NCI-H2196 treated with DMSO at 0.1 percent for 48 hours (cell line): ENCODE data around the gene RNF31.
A peak's percentile ranks its signal among the peaks of the same experiment; 100 is the strongest.

Experiments
- DNase-seq: peaks from one replicate; lab custom pipeline; 2025; ENCODE audit not compliant: unreplicated experiment; lab: John Stamatoyannopoulos, UW

RNF31 gene

GRCh38 chr14:24159777-24160498 is 12.6 kb downstream of the RNF31 start:
- no peak for DNase-seq

GRCh38 chr14:24160499-24160849 is 13.2 kb downstream of the RNF31 start:
- no peak for DNase-seq

DNA sequence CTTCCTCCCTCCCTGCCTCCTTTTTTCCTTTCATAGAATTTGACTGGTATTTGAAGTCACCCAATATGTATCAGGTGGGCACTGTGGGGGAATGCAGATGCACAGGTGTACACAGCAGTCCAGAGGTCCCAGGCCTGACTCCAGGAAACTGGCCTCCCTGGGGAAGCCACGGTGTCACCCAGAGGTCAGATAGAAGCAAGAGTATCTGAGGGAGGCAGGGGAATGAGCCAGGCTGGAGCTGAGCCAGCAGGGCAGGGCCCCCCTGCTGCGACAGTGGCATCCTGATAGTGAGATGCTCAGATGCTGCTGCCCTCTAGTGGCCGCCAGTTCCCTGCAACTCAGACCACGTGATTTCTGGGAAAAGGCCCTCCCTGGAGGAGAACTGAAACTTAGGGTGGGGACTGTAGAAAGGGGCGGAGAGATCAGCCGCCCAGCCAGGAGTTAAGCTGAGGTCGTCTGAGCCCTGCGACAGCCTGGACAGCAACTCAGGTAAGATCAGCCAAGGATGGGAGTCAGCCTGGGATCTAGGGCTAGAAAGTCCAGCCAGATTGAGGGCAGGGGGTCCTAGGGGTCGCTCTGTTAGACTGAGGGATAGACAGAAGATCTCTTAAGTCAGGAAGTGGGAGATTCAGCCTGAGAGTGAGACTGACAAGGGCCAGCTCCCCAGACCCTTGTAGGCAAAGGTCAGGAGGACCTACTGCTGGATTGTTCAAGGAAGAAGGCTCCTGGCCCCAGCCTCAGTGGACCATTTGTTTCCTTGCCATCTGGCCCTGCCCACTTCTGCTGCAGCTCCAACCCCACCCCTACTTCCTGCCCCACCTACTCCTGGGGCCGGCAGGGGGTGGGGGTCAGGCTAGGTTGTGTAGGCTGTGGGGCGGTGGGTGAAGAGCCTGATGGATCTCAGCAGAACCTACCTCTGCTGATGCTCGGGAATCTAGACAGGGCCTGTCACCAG is 13.8 kb downstream of the RNF31 start, which contains the start of gene IRF9:
TSS of gene IRF9 (plus strand) at position 416 of the 955 bp plus-strand sequence. CDS start 880 bp downstream, outside the sequence.
- peak; percentile 92 for DNase-seq

GRCh38 chr14:24162093-24162492 is 14.8 kb downstream of the RNF31 start:
- no peak for DNase-seq

GRCh38 chr14:24164518-24164991 is 17.3 kb downstream of the RNF31 start:
- no peak for DNase-seq

GRCh38 chr14:24165785-24166184 is 18.5 kb downstream of the RNF31 start:
- DNase-seq = no peak

DNA sequence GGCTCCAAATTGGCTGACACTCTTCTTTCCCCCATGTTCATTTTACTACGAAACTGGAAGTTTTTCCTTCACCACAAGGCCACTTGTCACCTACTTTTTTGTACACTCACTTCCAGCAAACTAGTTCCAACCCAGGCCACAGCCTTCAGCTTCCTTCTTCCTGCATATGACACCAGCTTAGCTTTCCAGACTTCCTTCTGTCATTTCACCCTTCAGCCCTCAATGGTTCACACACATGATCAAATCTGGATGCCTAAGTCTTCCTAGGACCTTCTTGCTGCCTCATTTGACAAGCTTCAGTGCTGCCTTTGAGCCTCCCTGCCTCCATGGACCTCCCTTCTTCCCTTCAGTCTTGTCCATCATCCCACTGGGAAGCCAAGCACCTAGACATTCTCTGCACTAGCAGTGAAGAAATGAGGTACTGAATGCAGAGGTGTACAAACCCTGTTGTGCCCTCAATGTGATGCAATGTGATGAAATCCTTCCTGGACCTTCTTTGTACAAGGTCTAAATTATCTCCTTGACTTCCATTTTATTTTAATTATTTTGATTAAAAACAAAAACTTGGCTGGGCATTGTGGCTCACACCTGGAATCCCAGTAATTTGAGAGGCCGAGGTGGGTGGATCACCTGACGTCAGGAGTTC is 20.3 kb downstream of the RNF31 start:
- DNase-seq = no peak

DNA sequence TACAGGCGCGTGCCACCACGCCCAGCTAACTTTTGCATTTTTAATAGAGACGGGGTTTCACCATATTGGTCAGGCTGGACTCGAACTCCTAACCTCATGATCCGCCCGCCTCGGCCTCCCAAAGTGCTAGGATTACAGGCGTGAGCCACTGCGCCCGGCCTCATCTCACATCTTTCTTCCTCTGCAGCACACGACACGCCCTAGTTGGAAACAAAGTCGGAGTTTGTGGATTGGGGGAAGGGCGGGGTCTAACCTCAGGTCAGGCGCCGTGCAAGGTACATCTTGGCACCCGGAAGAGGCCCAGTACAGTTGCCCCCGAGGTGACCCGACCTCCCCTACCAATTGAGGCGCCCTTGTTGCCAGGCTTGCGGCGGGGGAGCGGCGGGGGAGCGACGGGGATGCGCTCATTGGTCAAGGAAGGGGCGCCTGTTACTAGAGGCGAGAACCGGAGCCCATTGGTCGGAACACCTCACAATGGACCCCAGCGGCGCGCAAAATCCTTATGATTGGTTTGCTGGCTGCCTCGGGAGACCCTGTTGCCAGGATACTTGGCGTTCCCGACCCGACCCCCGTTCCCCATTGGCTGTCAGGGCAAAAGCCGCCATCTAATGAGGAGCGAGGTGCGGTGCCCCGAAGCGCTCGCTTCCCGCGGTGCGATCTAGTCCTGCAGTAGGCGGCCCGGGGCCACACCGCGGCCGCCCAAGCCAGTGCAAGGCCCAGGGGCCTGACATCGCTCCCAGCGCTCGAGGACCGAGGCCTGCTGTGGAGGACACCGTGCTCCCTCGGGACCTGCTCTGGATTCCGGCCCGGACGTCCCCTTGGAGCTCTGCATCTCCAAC is 24.3 kb downstream of the RNF31 start, which contains the start of gene REC8:
TSS of gene REC8 (plus strand) at position 659 of the 839 bp plus-strand sequence. CDS start 473 bp downstream, outside the sequence.
- no peak for DNase-seq

- DNase-seq = no peak
Observed at GRCh38 chr14:24172261-24172860, 25.1 kb downstream of the RNF31 start.

GRCh38 chr14:24172871-24173281 is 25.6 kb downstream of the RNF31 start:
- DNase-seq = no peak

DNA sequence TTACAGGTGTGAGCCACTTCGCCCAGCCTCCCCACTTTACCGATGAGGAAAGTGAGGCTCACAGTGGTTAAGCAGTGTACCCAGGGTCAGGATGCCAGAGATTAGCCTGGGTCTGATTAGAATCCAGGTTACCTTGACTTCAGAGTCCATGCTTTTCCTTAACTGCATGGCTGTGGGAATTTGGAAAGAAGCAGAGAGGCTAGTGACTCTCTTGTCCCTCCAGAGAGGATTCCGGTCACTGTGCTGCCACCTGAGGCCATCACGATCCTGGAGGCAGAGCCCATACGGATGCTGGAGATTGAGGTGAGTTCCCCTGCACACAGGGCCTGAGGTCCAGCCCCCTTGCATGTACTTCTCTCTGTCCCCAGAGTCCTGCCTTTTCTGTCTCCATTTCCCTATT is 29.3 kb downstream of the RNF31 start:
- no peak for DNase-seq

GRCh38 chr14:24177041-24177825 is 29.9 kb downstream of the RNF31 start:
- DNase-seq = no peak

DNA sequence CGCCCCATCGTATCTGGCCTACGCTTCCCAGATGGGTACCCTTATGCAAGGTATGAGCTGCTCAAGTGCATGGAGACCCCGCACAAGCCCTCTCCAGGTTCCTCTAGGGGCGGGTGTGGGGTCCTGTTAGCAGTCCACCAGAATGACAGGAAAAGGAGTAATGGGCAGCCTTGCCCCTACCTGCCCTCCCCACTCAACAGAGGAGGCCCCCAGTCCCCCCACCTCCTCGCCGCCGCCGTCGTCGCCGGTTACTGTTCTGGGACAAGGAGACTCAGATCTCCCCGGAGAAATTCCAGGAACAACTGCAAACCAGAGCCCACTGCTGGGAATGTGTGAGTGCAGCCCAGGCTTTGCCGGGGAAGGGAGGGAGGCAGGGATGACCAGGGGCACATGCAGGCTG is 30.6 kb downstream of the RNF31 start:
- no peak for DNase-seq

DNA sequence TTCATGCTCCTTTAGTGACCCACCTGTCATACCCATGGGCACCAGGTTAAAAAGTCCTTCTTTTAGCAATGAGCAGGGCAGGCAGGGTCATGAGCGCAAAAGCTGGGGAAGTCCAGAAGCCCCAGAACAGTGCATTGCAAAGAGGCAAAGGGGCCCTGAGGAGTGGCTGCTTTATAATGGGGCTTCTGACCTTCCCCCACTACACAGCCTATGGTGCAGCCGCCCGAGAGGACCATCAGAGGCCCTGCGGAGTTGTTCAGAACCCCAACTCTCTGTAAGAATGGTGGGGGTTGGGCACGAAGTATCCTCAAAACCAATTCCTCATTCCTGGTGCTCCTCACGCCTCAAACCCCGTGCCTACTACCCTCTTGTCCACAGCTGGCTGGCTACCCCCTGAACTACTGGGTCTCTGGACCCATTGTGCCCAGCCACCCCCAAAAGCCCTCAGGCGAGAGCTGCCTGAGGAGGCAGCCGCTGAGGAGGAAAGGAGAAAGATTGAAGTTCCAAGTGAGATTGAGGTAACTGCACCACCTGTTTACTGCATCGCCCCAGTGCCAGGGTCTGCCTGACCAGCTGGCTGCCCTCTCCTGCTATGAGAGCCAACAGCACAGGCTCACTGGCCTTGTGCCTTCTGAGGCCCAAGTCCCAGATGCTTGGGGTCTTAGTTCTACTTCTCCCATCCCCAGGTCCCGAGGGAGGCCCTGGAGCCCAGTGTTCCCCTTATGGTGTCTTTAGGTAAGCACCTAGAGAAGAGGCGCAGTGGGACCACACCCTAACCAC is 31.3 kb downstream of the RNF31 start:
- DNase-seq = no peak

DNA sequence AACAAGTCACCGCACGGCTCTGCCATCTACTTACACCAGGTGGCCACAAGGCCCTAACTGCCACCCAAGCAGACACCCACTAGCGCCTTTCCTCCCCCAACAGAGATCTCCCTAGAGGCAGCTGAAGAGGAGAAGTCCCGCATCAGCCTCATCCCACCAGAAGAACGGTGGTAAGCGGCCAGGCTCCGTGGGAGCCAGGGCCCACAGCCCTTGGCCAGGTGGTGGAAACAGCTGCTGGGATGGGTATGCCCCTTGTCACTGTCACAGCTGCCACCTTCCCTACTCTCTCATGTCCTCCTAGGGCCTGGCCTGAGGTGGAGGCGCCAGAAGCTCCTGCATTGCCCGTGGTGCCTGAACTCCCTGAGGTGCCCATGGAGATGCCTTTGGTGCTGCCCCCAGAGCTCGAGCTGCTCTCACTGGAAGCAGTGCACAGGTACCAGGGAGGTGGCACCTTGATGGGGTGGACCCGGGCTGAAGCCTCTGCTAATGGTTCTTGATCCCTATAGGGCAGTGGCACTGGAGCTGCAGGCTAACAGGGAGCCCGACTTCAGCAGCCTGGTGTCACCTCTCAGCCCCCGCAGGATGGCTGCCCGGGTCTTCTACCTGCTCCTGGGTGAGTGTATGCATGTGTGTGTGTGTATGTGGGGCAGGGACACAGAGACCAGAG is 32.1 kb downstream of the RNF31 start:
- DNase-seq = no peak

- DNase-seq = peak; percentile 36
Observed at GRCh38 chr14:24179961-24180796, 32.9 kb downstream of the RNF31 start.
